ENCODE measurements around the gene PARD3B. TPM values are rescaled to one million over a fixed set of nuclear protein-coding genes. Genes with fewer than 3 reads are reported as not detected.

Gene PARD3B
- total RNA-seq, 1 experiment from 2014 or later, result 6.4 TPM

DNA sequence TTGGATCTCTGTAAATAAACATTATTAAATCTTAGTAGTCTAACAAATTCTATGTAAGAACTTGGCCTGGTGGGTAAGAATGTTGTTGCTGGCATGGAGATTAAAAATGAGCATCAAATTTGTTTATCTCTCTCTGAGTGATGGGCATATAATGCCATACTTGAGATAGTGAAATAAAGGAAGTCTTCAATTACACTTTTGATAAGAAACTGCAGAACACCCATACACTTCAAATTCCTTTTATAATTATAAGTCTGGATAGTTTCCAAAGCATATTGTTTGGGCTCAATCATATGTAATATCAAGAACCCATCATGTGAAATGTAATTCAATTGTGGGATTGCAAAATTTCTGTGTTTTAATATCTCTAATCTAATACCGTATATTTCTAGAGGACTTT lies 47.4 kb upstream of the PARD3B start:
- Mint-ChIP-seq H3K27me3 (ENCODE audit: low read depth) (no peaks in the 10 kb centered on the region), H3K27ac (no peak overlapping the region), H3K36me3 (ENCODE audit: insufficient read depth in 1 of 3, low read depth in 3 of 3) (no peaks in the 10 kb centered on the region), H3K9me3 (no peaks in the 10 kb centered on the region), H3K4me1 (peaks cover 4 to 6% of the 10 kb centered on the region in 2 experiments), H3K4me3 (no peak overlapping the region)
- Histone ChIP-seq H3K27ac (ENCODE audit: insufficient read length, low read depth, low read length) (no peak overlapping the region), H3K9me3 (ENCODE audit: control insufficient read depth, low read depth, low read length) (no peaks in the 10 kb centered on the region), H2AFZ (ENCODE audit: low read length) (no peak overlapping the region), H2BK5ac (ENCODE audit: insufficient read length, low read length) (no peak overlapping the region), H3K9ac (ENCODE audit: extremely low read depth, insufficient read length, low read length) (no peak overlapping the region), H4K91ac (ENCODE audit: insufficient read length, low read depth, low read length) (no peak overlapping the region), H3K18ac (ENCODE audit: insufficient read length, low read depth, low read length) (no peak overlapping the region), H4K5ac (ENCODE audit: insufficient read length, low read depth, low read length) (no peak overlapping the region), H3T11ph (ENCODE audit: low read length) (no peak overlapping the region), H4K8ac (replicated peaks; ENCODE audit: insufficient read length, low read depth, low read length) (no peak overlapping the region), H2BK120ac (ENCODE audit: low read depth, low read length, poor library complexity, severe bottlenecking) (no peak overlapping the region), H3K4me1 (ENCODE audit: insufficient read depth, low read length) (no peaks in the 10 kb centered on the region), H3K56ac (ENCODE audit: insufficient read length, low read depth, low read length) (no peak overlapping the region), H2BK12ac (ENCODE audit: insufficient read length, low read depth, low read length) (no peak overlapping the region), H3K23ac (ENCODE audit: insufficient read length, low read depth, low read length) (no peak overlapping the region), H4K20me1 (ENCODE audit: control insufficient read depth, insufficient read depth, insufficient read length) (no peaks in the 10 kb centered on the region), H3K79me1 (ENCODE audit: insufficient read depth, low read depth, low read length, poor library complexity, severe bottlenecking) (no peaks in the 10 kb centered on the region), H2AK5ac (ENCODE audit: insufficient read length, low read length) (no peak overlapping the region), H3K4ac (ENCODE audit: low read depth, low read length) (no peak overlapping the region), H3K14ac (ENCODE audit: insufficient read depth, low read length) (no peak overlapping the region), H2BK20ac (ENCODE audit: low read depth, low read length, poor library complexity, severe bottlenecking) (no peak overlapping the region), H3K79me2 (ENCODE audit: insufficient read depth, low read length) (no peaks in the 10 kb centered on the region), H2BK15ac (ENCODE audit: low read depth, low read length) (no peak overlapping the region), H3K4me2 (ENCODE audit: insufficient read depth, insufficient read length, low read length) (no peak overlapping the region), H3K23me2 (ENCODE audit: insufficient read length, low read depth, low read length, poor library complexity, severe bottlenecking) (no peaks in the 10 kb centered on the region), H3K27me3 (ENCODE audit: insufficient read depth, low read length) (no peaks in the 10 kb centered on the region)
- no peak for DNase-seq
- no peak for TF ChIP-seq CTCF (conservative IDR thresholded peaks at IDR 0.05)
- WGBS (ENCODE audit: extremely low coverage, insufficient read length, low lambda C conversion rate), result no CpG with 5 or more reads among the region's 1 CpG

Measured in H9 (cell line).